Thoracic aorta (tissue), 2 donors: ENCODE measurements around the gene PSEN1. TPM values are rescaled to one million over a fixed set of nuclear protein-coding genes. Genes with fewer than 3 reads are reported as not detected.

Experiments used
- ATAC-seq: fragments of 150-250 bp; one replicate; pipeline ENCODE4 v1.8.0; 2017; ENCODE audit warnings: low read depth; ENCODE audit not compliant: insufficient number of reproducible peaks, low FRiP score
- DNase-seq: peaks from one replicate; pipeline ENCODE4 v3.0.0-alpha.2; 2020; ENCODE audit warnings: low spot score
- H3K27ac ChIP-seq, 2 donors: fragments of 200-600 bp; sonication (generic); 1 replicate in 1 of 2; 2 replicates in 1 of 2; pipeline ENCODE4 v1.5.1; 2016; ENCODE audit warnings: mild to moderate bottlenecking in 2 of 2, moderate library complexity in 2 of 2
- H3K27me3 ChIP-seq: fragments of 200-600 bp; sonication (generic); replicated peaks from 2 replicates; pipeline ENCODE4 v1.6.0; 2016; ENCODE audit warnings: mild to moderate bottlenecking; ENCODE audit not compliant: insufficient read depth
- H3K36me3 ChIP-seq: fragments of 200-600 bp; sonication (generic); one replicate; pipeline ENCODE4 v1.5.1; 2016
- H3K4me1 ChIP-seq, 2 donors: fragments of 200-600 bp; sonication (generic); 1 replicate in 1 of 2; 2 replicates in 1 of 2; pipeline versions ENCODE4 v1.5.1 to v1.6.0; 2016; ENCODE audit warnings: low read depth in 2 of 2, mild to moderate bottlenecking in 1 of 2; ENCODE audit not compliant: control insufficient read depth in 1 of 2
- H3K4me3 ChIP-seq: fragments of 200-600 bp; sonication (generic); 2 replicates; pipeline ENCODE4 v1.5.1; 2016; ENCODE audit warnings: mild to moderate bottlenecking
- H3K9me3 ChIP-seq: fragments of 200-600 bp; sonication (generic); 2 replicates; pipeline ENCODE4 v1.5.1; 2016
- CTCF ChIP-seq: fragments of 200-600 bp; sonication (generic); IDR thresholded peaks from one replicate; pipeline ENCODE4 v1.5.1; 2019; ENCODE audit warnings: antibody characterized with exemption
- total RNA-seq, 2 donors: library from RNA; depleted of rRNA; stranded (reverse); fragments of >200 nt; gene quantifications; one replicate each; pipeline versions ENCODE4 v1.1.0 to v1.2.3, GENCODE V29; 2016

The PSEN1 gene
- total RNA-seq, 2 donors from 2014 or later = 35.3 to 47.5 TPM

- Histone ChIP-seq H3K27me3 (no peaks in the 10 kb centered on the region), H3K36me3 (no peaks in the 10 kb centered on the region), H3K4me3 (no peak overlapping the region), H3K9me3 (no peaks in the 10 kb centered on the region), H3K4me1 (peaks cover 26 to 41% of the 10 kb centered on the region in 2 donors), H3K27ac (no peak overlapping the region)
- DNase-seq (no peak), ATAC-seq (no peak)
- no peak for TF ChIP-seq CTCF
Measured at GRCh38 chr14:73241481-73242165, 105.3 kb downstream of the PSEN1 start.

GRCh38 chr14:73242357-73242901 lies 106.1 kb downstream of the PSEN1 start:
- Histone ChIP-seq H3K27me3 (no peaks in the 10 kb centered on the region), H3K9me3 (no peaks in the 10 kb centered on the region), H3K4me1 (peaks cover 21 to 36% of the 10 kb centered on the region in 2 donors), H3K36me3 (no peaks in the 10 kb centered on the region), H3K27ac (no peak overlapping the region), H3K4me3 (no peak overlapping the region)
- ATAC-seq (no peak), DNase-seq (no peak)
- no peak for TF ChIP-seq CTCF

- H3K27ac ChIP-seq = no peak overlapping the region
- TF ChIP-seq CTCF = no peak
- H3K36me3 ChIP-seq = no peaks in the 10 kb centered on the region
- H3K9me3 ChIP-seq = no peaks in the 10 kb centered on the region
- H3K27me3 ChIP-seq = no peaks in the 10 kb centered on the region
- peaks cover 15 to 27% of the 10 kb centered on the region in 2 donors for H3K4me1 ChIP-seq
- ATAC-seq = no peak
- DNase-seq = no peak
- no peak overlapping the region for H3K4me3 ChIP-seq
Measured at GRCh38 chr14:73243341-73243740, 107.0 kb downstream of the PSEN1 start.

- Histone ChIP-seq H3K4me1 (peaks cover 11 to 23% of the 10 kb centered on the region in 2 donors), H3K4me3 (no peak overlapping the region), H3K27ac (no peak overlapping the region), H3K9me3 (no peaks in the 10 kb centered on the region), H3K36me3 (no peaks in the 10 kb centered on the region), H3K27me3 (no peaks in the 10 kb centered on the region)
- no peak for TF ChIP-seq CTCF
- ATAC-seq = no peak
- DNase-seq = no peak
Measured at GRCh38 chr14:73243748-73244147, 107.4 kb downstream of the PSEN1 start.

GRCh38 chr14:73244541-73245290 lies 108.4 kb downstream of the PSEN1 start:
- Histone ChIP-seq H3K27me3 (no peaks in the 10 kb centered on the region), H3K36me3 (no peaks in the 10 kb centered on the region), H3K4me1 (peaks cover 4 to 13% of the 10 kb centered on the region in 2 donors), H3K9me3 (no peaks in the 10 kb centered on the region), H3K4me3 (no peak overlapping the region), H3K27ac (no peak overlapping the region)
- no peak for TF ChIP-seq CTCF
- ATAC-seq = no peak
- DNase-seq = no peak
